GM12878 (cell line): ENCODE measurements around the gene MT3. TPM values are rescaled to one million over a fixed set of nuclear protein-coding genes. Genes with fewer than 3 reads are reported as not detected.

ENCODE experiments used
- ATAC-seq: fragments of 200-7000 bp; cut with Tn5 transposase; 3 replicates; pipeline ENCODE4 v1.9.1; 2020; ENCODE audit warnings: mild to moderate bottlenecking, moderate library complexity
- BruUV-seq: library from RNA; stranded (reverse); fragments of 400-500 nt; replicated peaks from 2 replicates; lab custom pipeline; 2021; lab: Mats Ljungman, UMichigan
- CTCF ChIA-PET: fragments of 300-600 bp; sonication (Branson Sonifier 250); formaldehyde crosslinking; extraction: SDS; loops from one replicate; lab custom pipeline; 2021; ENCODE audit warnings: inconsistent platforms; lab: Yijun Ruan, JAX
- POLR2A ChIA-PET: fragments of 350-600 bp; formaldehyde crosslinking; extraction: SDS; loops from one replicate; lab custom pipeline; 2021; ENCODE audit warnings: inconsistent platforms; lab: Charles Lee
- RAD21 ChIA-PET: fragments of 300-600 bp; sonication (Branson Sonifier 250); formaldehyde crosslinking; loops from one replicate; lab custom pipeline; 2023; ENCODE audit warnings: antibody characterized with exemption; ENCODE audit not compliant: unreplicated experiment; lab: Charles Lee
- SMC1A ChIA-PET: fragments of 300-600 bp; sonication (Branson Sonifier 250); formaldehyde crosslinking; loops from one replicate; lab custom pipeline; 2023; ENCODE audit not compliant: unreplicated experiment, uncharacterized antibody; lab: Charles Lee
- DNase-seq: peaks from one replicate; pipeline ENCODE4 v3.0.0-alpha.2; 2011; ENCODE audit warnings: low read depth, low spot score
- FAIRE-seq: peaks from 3 replicates; lab custom pipeline; 2011; peaks lifted over from hg19 to GRCh38; lab: Jason Lieb, UNC
- H2AFZ ChIP-seq: 2 replicates; pipeline ENCODE4 v1.6.0; 2011; ENCODE audit warnings: low read depth, low read length, control low read depth; ENCODE audit not compliant: control insufficient read depth
- H3K27ac ChIP-seq: 2 replicates; pipeline ENCODE4 v1.5.1; 2011; ENCODE audit warnings: control low read depth; ENCODE audit not compliant: control insufficient read depth, insufficient read depth
- H3K27me3 ChIP-seq, 2 experiments: replicated peaks in 1 of 2; 2 replicates each; pipeline versions ENCODE4 v1.6.0 to v1.6.1; 2011; ENCODE audit warnings: low read length in 1 of 2; ENCODE audit not compliant: control insufficient read depth in 2 of 2, insufficient read depth in 2 of 2
- H3K36me3 ChIP-seq, 2 experiments: 2 replicates each; pipeline ENCODE4 v1.5.1; 2011; ENCODE audit warnings: low read length in 1 of 2; ENCODE audit not compliant: control insufficient read depth in 2 of 2, insufficient read depth in 2 of 2
- H3K4me1 ChIP-seq: 2 replicates; pipeline ENCODE4 v1.6.1; 2011; ENCODE audit warnings: mild to moderate bottlenecking, low read length, moderate library complexity, mixed read lengths; ENCODE audit not compliant: control insufficient read depth, insufficient read depth
- H3K4me2 ChIP-seq: 2 replicates; pipeline ENCODE4 v1.6.0; 2011; ENCODE audit warnings: control low read depth; ENCODE audit not compliant: control insufficient read depth, insufficient read depth
- H3K4me3 ChIP-seq: fragments of 200-600 bp; sonication (generic); 2 replicates; pipeline ENCODE4 v1.5.1; 2016
- H3K79me2 ChIP-seq: 2 replicates; pipeline ENCODE4 v1.6.0; 2011; ENCODE audit warnings: low read length; ENCODE audit not compliant: control insufficient read depth, insufficient read depth
- H3K9ac ChIP-seq: 2 replicates; pipeline ENCODE4 v1.8.0; 2011; ENCODE audit warnings: low read length, control low read depth, mixed read lengths; ENCODE audit not compliant: control insufficient read depth, insufficient read depth
- H3K9me3 ChIP-seq: replicated peaks from 3 replicates; pipeline ENCODE4 v1.5.1; 2011; ENCODE audit warnings: mild to moderate bottlenecking, low read length; ENCODE audit not compliant: control insufficient read depth, insufficient read depth
- H4K20me1 ChIP-seq: 2 replicates; pipeline ENCODE4 v1.6.0; 2011; ENCODE audit not compliant: control insufficient read depth, insufficient read depth
- CBX5 ChIP-seq: sonication (generic); IDR thresholded peaks from 2 replicates; pipeline ENCODE4 v1.6.1; 2016; ENCODE audit warnings: low read depth, moderate library complexity, mild to moderate bottlenecking, inconsistent platforms
- CHD4 ChIP-seq: fragments of 200-600 bp; sonication (generic); IDR thresholded peaks from 2 replicates; pipeline ENCODE4 v1.6.1; 2016; ENCODE audit warnings: mild to moderate bottlenecking
- EGR1 ChIP-seq, 2 experiments: IDR thresholded peaks; 1 replicate in 1 of 2; 2 replicates in 1 of 2; pipeline ENCODE4 v1.6.1; 2011 to 2012; ENCODE audit warnings: low read depth in 2 of 2, low read length in 2 of 2, borderline replicate concordance in 1 of 2, mild to moderate bottlenecking in 1 of 2, moderate library complexity in 1 of 2
- POLR2AphosphoS5 ChIP-seq: IDR thresholded peaks from 2 replicates; pipeline ENCODE4 v1.6.1; 2011; ENCODE audit warnings: mild to moderate bottlenecking, low read length, inconsistent platforms
- POU2F2 ChIP-seq: IDR thresholded peaks from 3 replicates; pipeline ENCODE4 v1.6.1; 2011; ENCODE audit warnings: low read depth, mild to moderate bottlenecking, low read length, borderline replicate concordance
- RAD21 ChIP-seq: IDR thresholded peaks from 2 replicates; pipeline ENCODE4 v1.6.1; 2011; ENCODE audit warnings: mild to moderate bottlenecking, low read depth, low read length, moderate library complexity; ENCODE audit not compliant: insufficient read depth
- SMC3 ChIP-seq: IDR thresholded peaks from 2 replicates; pipeline ENCODE4 v1.6.1; 2011; ENCODE audit warnings: low read length, improper control_type of control experiment, borderline replicate concordance
- TCF12 ChIP-seq: IDR thresholded peaks from 2 replicates; pipeline ENCODE4 v1.6.1; 2011; ENCODE audit warnings: low read depth, mild to moderate bottlenecking, low read length
- WGBS: methylation state at CpG from one replicate; pipeline ENCODE4 v1.1.6; 2016; ENCODE audit warnings: low lambda C conversion rate; ENCODE audit not compliant: insufficient replicate concordance, insufficient coverage; ENCODE audit errors: missing lambda C conversion rate; 5-methylcytosine and 5-hydroxymethylcytosine counted together
- in situ Hi-C: fragments of 300-500 bp; cut with MboI; formaldehyde crosslinking; loops from 9 replicates; pipeline ENCODE4 v1.14.3; 2018; ENCODE audit warnings: mixed read lengths
- intact Hi-C: fragments of 100-400 bp; cut with micrococcal nuclease; formaldehyde crosslinking; loops from one replicate; pipeline ENCODE4 v1.14.2; 2022; ENCODE audit not compliant: unreplicated experiment
- polyA plus RNA-seq, 11 experiments: library from polyadenylated mRNA; depleted of rRNA in 4 of 11; unstranded in 6 of 11; stranded (reverse) in 5 of 11; fragments of >200 nt; fragmentation: Nextera tagmentation in 4 of 11; fragmentation: Illumina TruSeq in 1 of 11; extraction: Ambion mirVana in 4 of 11; extraction: Trizol in 1 of 11; gene quantifications; 1 replicate in 1 of 11; 2 replicates in 10 of 11; pipeline versions ENCODE4 v1.2.1 to v1.2.3, GENCODE V29; 2011 to 2016; ENCODE audit warnings: inconsistent platforms in 2 of 11, missing spikeins in 2 of 11, low read depth in 1 of 11
- total RNA-seq, 4 experiments: library from RNA; depleted of rRNA in 3 of 4; stranded (reverse); fragments of >200 nt in 3 of 4; fragmentation: Illumina TruSeq in 1 of 4; extraction: Trizol in 1 of 4; gene quantifications; 2 replicates each; pipeline versions ENCODE4 v1.2.1 to v1.2.3, GENCODE V29; 2013 to 2021
- TF ChIP-seq, protein P1 (sequence below): fragments of 450-650 bp; IDR thresholded peaks from 2 replicates; pipeline ENCODE4 v1.6.1; 2016; ENCODE audit warnings: mild to moderate bottlenecking
- TF ChIP-seq, protein P2 (sequence below): fragments of 450-650 bp; IDR thresholded peaks from 2 replicates; pipeline ENCODE4 v1.6.1; 2016; ENCODE audit warnings: mild to moderate bottlenecking
- TF ChIP-seq, protein P3 (sequence below), 3 experiments: IDR thresholded peaks in 2 of 3; conservative IDR thresholded peaks in 1 of 3; 2 replicates each; pipeline ENCODE4 v1.5.1; 2011; ENCODE audit warnings: low read depth in 3 of 3, low read length in 3 of 3, mild to moderate bottlenecking in 3 of 3, control low read depth in 2 of 3, moderate library complexity in 2 of 3, inconsistent platforms in 1 of 3, mixed read lengths in 1 of 3; ENCODE audit not compliant: control insufficient read depth in 2 of 3, insufficient read depth in 1 of 3; ENCODE audit errors: extremely low read depth in 1 of 3

MT3 gene
- total and polyA plus RNA-seq, 10 of the 15 experiments (the other 5 are each of a cell fraction or from before 2014, with no cell fraction given): 0.41 TPM; not detected in 9

DNA sequence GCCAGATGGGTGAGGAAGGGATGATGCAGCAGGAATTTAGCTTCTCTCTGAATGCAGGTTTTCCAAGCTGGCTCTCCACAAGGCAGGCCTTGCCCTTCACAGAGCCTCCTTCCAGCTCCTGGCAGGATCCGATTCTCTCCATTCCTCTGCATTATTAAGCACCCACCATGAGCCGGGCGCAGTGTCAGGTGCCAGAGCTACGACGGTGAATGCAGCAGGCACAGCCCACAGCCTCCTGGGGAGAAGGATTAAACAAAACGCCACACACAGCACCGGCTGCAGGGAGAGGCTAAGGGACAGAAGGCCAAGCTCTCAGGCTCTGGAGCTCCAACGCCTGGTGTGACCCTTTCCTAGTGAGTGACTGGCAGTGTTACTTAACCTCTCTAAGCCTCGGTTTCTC lies 12.0 kb downstream of the MT3 start:
- Histone ChIP-seq H3K4me2 (no peak overlapping the region), H4K20me1 (no peaks in the 10 kb centered on the region), H3K9ac (no peak overlapping the region), H3K36me3 (no peaks in the 10 kb centered on the region), H3K27ac (no peak overlapping the region), H3K9me3 (no peaks in the 10 kb centered on the region), H3K4me3 (no peak overlapping the region), H3K27me3 (no peaks in the 10 kb centered on the region; a peak in 2 of 4 replicates), H3K4me1 (no peaks in the 10 kb centered on the region), H2AFZ (no peak overlapping the region), H3K79me2 (no peaks in the 10 kb centered on the region)
- intact Hi-C loops: no loop called here
- POLR2A ChIA-PET: no interaction called here
- RAD21 ChIA-PET: interaction anchor here (1.3 to 1.6 kb wide), 4 partner anchors 19 to 101 kb away, joined by 4 to 7 read pairs (median 6); no protein-coding TSS in a partner anchor
- DNase-seq (no peak), ATAC-seq (no peak), FAIRE-seq (no peak)
- in situ Hi-C loops: no loop called here
- WGBS: 38% methylated on average over 9 of the region's 9 CpGs
- TF ChIP-seq CBX5 (no peak), CHD4 (no peak)
- SMC1A ChIA-PET: interaction anchor here (0.9 to 2.8 kb wide), 7 partner anchors 9 to 100 kb away, joined by 3 to 14 read pairs (median 4); no protein-coding TSS in a partner anchor
- no TSS peak for BruUV-seq
- CTCF ChIA-PET: interaction anchor here (0.7 to 2.8 kb wide), 20 partner anchors 8 to 528 kb away, joined by 3 to 31 read pairs (median 4); partner anchors contain the start of gene MT1E

DNA sequence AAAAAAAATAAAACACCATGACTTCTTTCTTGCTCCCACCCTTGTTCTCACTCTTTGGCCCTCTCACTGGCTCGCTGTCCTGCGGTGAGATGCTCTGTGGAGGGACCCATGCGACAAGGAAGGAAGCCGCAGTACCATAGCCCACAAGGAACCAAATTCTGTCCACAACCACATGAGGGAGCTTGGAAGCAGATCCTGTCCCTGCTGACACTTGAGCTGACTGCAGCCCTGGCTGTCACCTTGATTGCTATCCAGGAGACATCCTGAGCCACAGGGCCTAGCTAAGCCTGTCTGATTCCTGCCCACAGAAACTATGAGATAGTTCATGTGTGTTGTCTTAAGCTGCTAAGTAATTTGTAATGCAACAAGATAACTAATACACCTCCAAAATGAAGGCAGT lies 14.3 kb downstream of the MT3 start:
- ChIA-PET SMC1A (interaction anchor here (0.7 to 2.8 kb wide), 6 partner anchors 9 to 624 kb away, joined by 3 to 22 read pairs (median 4); no protein-coding TSS in a partner anchor), RAD21 (interaction anchor here (1.0 to 4.9 kb wide), 3 partner anchors 20 to 98 kb away, joined by 3 to 44 read pairs (median 3); no protein-coding TSS in a partner anchor), CTCF (interaction anchor here (0.6 to 10.0 kb wide), 11 partner anchors 11 to 190 kb away, joined by 3 to 77 read pairs (median 4); partner anchors contain the start of gene MT1G), POLR2A (interaction anchor here (0.5 to 1.4 kb wide), 2 partner anchors 19 to 98 kb away, joined by 3 to 6 read pairs; no protein-coding TSS in a partner anchor)
- no peaks in the 10 kb centered on the region for H3K79me2 ChIP-seq
- ATAC-seq (no peak), DNase-seq (no peak), FAIRE-seq (no peak)
- H3K27ac ChIP-seq: no peak overlapping the region
- in situ Hi-C loops (no loop called here), intact Hi-C loops (no loop called here)
- H4K20me1 ChIP-seq: no peaks in the 10 kb centered on the region
- no peak overlapping the region for H2AFZ ChIP-seq
- no peak overlapping the region for H3K9ac ChIP-seq
- peaks cover 4% of the 10 kb centered on the region for H3K4me1 ChIP-seq
- H3K36me3 ChIP-seq: no peaks in the 10 kb centered on the region
- BruUV-seq: no TSS peak
- H3K27me3 ChIP-seq: no peaks in the 10 kb centered on the region; a peak in 2 of 4 replicates
- WGBS: 48% methylated on average over 4 of the region's 4 CpGs
- no peak overlapping the region for H3K4me2 ChIP-seq
- H3K9me3 ChIP-seq: no peaks in the 10 kb centered on the region
- no peak overlapping the region for H3K4me3 ChIP-seq
- TF ChIP-seq SMC3: peak; percentile 42; the same call in 1 of the 2 replicates
- TF ChIP-seq, protein P1, sequence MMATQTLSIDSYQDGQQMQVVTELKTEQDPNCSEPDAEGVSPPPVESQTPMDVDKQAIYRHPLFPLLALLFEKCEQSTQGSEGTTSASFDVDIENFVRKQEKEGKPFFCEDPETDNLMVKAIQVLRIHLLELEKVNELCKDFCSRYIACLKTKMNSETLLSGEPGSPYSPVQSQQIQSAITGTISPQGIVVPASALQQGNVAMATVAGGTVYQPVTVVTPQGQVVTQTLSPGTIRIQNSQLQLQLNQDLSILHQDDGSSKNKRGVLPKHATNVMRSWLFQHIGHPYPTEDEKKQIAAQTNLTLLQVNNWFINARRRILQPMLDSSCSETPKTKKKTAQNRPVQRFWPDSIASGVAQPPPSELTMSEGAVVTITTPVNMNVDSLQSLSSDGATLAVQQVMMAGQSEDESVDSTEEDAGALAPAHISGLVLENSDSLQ: peak; percentile 36; the same call in 1 of the 2 replicates
- TF ChIP-seq, protein P2, sequence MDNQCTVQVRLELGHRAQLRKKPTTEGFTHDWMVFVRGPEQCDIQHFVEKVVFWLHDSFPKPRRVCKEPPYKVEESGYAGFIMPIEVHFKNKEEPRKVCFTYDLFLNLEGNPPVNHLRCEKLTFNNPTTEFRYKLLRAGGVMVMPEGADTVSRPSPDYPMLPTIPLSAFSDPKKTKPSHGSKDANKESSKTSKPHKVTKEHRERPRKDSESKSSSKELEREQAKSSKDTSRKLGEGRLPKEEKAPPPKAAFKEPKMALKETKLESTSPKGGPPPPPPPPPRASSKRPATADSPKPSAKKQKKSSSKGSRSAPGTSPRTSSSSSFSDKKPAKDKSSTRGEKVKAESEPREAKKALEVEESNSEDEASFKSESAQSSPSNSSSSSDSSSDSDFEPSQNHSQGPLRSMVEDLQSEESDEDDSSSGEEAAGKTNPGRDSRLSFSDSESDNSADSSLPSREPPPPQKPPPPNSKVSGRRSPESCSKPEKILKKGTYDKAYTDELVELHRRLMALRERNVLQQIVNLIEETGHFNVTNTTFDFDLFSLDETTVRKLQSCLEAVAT: no peak
- TF ChIP-seq, protein P3, sequence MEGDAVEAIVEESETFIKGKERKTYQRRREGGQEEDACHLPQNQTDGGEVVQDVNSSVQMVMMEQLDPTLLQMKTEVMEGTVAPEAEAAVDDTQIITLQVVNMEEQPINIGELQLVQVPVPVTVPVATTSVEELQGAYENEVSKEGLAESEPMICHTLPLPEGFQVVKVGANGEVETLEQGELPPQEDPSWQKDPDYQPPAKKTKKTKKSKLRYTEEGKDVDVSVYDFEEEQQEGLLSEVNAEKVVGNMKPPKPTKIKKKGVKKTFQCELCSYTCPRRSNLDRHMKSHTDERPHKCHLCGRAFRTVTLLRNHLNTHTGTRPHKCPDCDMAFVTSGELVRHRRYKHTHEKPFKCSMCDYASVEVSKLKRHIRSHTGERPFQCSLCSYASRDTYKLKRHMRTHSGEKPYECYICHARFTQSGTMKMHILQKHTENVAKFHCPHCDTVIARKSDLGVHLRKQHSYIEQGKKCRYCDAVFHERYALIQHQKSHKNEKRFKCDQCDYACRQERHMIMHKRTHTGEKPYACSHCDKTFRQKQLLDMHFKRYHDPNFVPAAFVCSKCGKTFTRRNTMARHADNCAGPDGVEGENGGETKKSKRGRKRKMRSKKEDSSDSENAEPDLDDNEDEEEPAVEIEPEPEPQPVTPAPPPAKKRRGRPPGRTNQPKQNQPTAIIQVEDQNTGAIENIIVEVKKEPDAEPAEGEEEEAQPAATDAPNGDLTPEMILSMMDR (IDR thresholded peaks at IDR 0.05 in 2 of 3, conservative IDR thresholded peaks at IDR 0.05 in 1 of 3; ENCODE audit: control insufficient read depth in 2 of 3, extremely low read depth in 1 of 3, insufficient read depth in 1 of 3, low read depth in 3 of 3, low read length in 3 of 3): peak; percentile 5 to 50 (median 33); a peak in 4 of 6 replicates
- TF ChIP-seq RAD21: peak; percentile 42; the same call in 1 of the 2 replicates
- no peak for TF ChIP-seq POU2F2
- TF ChIP-seq EGR1 (IDR thresholded peaks at IDR 0.05; ENCODE audit: borderline replicate concordance in 1 of 2, low read depth in 2 of 2, low read length in 2 of 2): no peak
- TF ChIP-seq TCF12: no peak
- no peak for TF ChIP-seq POLR2AphosphoS5
